M059J (cell line): ENCODE results near the gene TMEM250. TPM values are rescaled to one million over a fixed set of nuclear protein-coding genes. Genes with fewer than 3 reads are reported as not detected.
A peak's percentile ranks its signal among the peaks of the same experiment; 100 is the strongest.
"Not testable (repeated sequence)": the region's sequence is repeated elsewhere in the genome, so short reads cannot be mapped to it uniquely, and the experiment has no call there.

Source experiments
- DNase-seq: peaks from one replicate; pipeline ENCODE4 v3.0.0-alpha.2; 2012; ENCODE audit warnings: low read depth
- total RNA-seq: library from RNA; depleted of rRNA; stranded (reverse); fragments of >200 nt; shearing (Covaris generic); gene quantifications from 2 replicates; pipeline ENCODE4 v1.2.3, GENCODE V29; 2014

The TMEM250 gene
- total RNA-seq, 1 experiment from 2014 or later = 36.9 TPM

GRCh38 chr9:136111190-136111589 is 7.5 kb downstream of the TMEM250 start:
- no peak for DNase-seq

- DNase-seq = no peak
These were observed 8.3 kb downstream of the TMEM250 start for GRCh38 chr9:136110082-136111061.

DNA sequence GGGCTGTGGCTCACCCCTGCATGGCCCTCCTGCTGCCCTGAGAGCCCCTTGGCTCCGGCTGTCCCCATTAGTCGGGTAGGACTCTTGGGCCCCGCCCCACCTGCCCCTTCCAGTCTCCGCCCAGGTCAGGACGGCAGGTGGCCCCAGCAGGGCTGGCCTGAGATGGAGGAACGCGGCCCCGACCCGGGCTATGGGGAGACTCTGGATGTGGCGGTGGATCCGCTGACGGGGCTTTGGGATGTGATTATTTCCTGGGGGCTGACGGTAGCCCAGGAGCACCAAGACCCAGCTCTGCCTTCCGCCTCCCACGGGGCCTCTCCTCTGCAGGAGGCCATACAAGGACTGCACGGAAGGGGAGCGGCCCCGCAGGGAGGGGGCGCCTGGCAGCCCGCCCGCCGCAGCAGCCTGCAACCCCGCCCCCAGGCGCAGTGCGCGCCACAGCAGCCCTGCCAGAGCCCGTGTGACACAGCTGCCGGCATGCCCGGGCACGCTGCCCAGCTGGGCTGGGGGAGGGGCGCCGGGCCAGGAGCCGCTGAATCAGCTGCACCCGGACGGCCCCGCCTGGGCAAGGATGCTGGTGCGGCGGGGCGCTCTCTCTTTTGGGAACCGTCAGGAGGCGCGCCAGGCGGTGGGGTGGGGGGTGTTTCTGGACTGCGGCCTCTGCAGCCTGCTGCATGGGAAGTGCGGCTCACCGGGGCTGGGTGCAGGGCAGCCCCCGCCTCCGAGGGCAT is 9.2 kb downstream of the TMEM250 start:
- DNase-seq = peak; percentile 88

DNA sequence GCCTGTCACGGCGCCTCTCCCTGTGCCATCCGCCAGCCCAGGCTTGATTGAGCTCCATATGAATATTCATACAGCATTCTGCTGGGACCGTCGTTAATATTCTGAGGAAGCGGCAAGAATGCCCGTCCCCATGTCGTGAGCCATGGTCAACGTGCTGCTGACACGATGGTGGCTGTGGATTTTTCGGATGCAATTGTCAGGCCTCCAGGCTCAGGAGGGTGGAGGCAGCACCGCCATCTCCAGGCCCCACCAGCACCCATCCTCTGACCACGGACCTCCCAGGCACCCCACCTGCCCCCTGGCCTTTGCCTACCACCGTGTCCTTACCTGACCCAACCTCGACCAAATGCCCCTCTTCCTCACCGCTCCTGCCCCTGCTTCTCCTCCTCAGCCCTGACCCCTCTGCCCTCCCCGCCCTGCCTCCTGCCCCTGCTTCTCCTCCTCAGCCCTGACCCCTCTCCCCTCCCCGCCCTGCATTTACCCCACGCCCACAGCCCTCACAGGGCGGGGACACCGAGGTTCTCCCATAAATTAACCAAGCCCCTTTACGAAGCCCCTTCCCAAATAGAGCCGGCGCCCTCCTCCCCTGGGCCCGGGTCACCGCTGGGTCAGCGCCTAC is 9.9 kb downstream of the TMEM250 start:
- DNase-seq = no peak

GRCh38 chr9:136107953-136108647 is 10.6 kb downstream of the TMEM250 start:
- no peak for DNase-seq

- DNase-seq = no peak
These were observed 11.3 kb downstream of the TMEM250 start for GRCh38 chr9:136107155-136107952.

DNA sequence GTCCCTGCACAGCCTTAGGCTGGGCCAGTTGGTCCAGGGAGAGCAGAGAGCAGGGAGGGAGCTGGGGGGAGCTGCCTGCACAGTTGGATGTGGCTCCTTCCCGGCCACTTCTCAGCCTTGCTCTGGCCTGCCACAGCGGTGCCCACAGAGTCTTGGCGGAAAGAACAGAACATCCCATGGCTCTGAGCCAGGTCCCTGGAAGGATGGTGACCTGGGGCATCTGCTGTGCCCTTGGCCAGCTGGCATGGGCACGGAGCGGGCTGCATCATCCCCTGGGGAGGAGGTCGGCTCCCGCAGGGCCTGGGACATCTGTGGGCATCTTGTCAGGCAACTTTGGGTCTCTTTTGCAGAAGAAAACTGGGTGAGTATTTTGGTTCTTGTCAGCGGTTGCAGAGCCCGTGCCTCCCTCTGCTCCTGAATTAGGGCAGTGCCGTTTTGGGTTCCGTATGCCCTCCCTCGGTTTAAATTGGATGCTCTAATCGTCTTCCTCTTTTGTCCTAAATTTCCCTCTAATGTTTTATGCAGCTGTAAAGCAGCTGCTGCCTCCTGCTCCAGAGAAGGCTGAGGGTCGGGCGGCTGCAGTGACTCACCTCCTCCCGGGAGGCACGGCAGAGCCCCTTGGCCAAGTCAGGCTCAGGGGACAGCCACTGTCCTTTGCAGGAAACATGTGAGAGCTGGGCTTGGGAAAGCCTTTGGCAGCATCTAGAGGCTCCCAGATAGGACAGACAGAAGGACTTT is 13.1 kb downstream of the TMEM250 start:
- DNase-seq = peak; percentile 17

GRCh38 chr9:136104916-136105315 is 13.8 kb downstream of the TMEM250 start:
- no peak for DNase-seq

DNA sequence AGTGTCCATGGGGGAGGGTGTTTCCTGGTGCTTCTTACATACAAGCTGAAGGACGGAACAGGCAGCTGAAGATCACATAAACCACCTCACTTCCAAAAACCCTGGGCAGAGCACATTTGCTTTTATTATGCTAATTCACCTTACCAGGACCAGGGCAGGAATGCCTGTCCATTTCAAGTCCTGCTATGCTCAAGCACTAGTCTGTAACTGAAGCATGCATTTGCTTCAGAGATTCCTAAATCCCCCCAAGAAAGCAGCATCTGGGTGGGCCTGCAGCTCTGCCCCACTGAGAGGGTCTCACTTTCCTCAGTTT is 14.2 kb downstream of the TMEM250 start:
- no peak for DNase-seq

DNA sequence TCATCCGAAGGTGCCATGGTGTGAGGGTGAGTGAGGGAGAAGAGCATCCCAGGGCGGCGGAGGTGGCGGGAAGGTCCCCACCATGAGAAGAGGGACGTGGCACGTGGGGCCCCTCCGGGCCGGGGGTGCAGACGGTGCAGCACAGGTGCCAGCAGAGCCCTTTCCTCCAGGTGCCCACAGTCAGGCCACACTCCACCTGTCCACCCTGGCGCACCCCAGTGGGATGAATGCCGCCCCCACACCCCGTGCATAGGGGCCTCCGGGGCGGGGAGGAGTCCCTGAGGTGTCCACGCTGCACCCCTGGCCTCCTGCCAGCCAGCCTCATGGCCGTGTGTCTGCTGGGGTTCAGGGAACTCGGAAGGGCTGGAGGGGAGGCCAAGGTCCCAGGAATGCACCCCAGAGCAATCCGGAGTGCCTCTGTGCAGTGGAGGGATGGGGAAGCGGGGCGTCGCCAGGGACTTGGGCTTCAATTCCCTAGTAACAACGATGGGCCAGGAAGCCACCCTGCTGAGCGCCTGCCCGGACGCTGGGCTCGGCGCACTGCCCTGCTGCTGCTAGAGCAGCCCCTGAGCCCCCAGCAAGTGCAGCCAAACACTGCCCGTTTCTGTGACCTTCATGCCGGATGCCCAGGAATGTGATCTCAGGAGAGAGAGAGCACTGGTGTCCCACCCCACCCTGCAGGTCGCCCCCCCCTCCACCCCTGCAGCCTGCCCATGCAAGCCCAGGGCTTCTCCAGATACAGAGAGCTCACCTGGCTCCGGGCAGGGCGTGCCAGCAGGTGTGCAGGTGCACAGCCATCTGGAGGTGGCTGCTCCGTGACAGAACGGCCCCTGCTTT is 14.8 kb downstream of the TMEM250 start:
- no peak for DNase-seq

DNA sequence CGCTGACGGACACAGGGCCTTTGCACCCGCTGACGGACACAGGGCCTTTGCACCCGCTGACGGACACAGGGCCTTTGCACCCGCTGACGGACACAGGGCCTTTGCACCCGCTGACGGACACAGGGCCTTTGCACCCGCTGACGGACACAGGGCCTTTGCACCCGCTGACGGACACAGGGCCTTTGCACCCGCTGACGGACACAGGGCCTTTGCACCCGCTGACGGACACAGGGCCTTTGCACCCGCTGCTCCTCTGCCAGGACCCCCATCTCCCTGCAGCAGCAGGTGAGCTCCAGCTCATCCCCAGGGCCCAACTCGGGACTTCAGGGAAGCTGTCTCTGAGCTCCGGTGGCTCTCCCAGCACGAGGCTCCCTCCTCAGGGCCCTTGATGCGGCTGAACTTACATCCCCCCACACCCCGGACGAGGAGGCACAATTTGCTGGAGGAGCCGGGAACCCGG is 17.0 kb downstream of the TMEM250 start:
- DNase-seq = not testable (repeated sequence)

GRCh38 chr9:136100700-136101614 is 17.7 kb downstream of the TMEM250 start:
- DNase-seq = no peak

DNA sequence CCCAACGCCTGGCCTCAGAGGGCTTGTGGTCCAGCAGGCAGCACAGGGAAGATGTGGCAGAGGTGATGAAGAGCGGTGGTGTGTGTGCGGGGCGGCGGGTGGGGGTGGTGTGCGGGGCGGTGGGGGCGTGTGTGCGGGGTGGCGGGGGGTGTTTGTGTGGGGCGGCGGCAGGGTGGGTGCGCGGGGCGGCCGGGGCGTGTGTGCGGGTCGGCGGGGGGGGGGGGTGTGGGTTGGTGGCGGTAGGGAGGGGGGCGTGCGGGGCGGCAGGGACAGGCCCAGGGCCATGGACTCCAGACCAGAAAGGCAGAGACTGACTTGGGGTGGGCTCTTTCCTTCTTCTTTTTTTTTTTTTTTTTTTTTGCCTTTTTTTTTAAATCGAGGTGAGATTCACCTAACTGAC is 19.1 kb downstream of the TMEM250 start:
- no peak for DNase-seq

DNA sequence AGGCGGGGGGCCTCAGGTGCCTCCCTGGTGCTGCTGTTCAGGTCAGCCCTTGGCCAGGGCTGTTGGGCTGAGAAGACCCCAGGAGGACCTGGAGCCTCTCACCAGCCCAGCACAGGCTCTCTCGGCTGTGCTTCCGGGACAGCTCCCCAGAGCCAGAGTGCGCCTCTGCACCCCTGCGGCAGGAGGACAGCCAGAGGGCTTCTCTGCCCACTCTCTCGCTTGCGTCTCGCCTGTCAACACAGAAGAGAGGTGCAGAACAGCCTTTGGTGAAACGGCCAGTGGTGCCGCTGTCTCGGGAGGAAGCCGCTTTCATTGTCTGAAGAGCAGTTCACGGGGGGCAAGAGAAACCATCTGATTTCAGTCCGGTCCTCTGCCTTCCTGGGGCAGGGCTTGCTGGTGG is 19.8 kb downstream of the TMEM250 start:
- no peak for DNase-seq

DNA sequence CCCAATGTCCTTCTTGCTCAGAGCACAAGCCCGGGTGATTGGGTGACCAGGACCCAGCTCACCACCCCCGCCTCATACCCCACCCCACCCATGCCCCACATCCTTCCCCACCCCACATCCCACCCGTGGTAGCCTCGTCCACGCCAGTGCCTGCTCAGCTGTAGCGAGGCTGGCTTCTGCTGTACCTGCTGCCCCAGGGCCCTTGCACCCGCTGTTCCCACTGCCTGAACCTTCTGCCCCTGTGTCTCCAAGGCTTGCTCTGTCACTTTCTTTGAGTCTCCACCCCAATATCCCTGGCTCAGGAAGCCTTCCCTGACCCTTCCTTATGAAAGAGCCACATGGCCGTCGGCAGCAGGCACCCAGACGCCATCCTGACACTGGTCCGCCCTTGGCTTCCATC is 20.5 kb downstream of the TMEM250 start:
- DNase-seq = no peak

DNA sequence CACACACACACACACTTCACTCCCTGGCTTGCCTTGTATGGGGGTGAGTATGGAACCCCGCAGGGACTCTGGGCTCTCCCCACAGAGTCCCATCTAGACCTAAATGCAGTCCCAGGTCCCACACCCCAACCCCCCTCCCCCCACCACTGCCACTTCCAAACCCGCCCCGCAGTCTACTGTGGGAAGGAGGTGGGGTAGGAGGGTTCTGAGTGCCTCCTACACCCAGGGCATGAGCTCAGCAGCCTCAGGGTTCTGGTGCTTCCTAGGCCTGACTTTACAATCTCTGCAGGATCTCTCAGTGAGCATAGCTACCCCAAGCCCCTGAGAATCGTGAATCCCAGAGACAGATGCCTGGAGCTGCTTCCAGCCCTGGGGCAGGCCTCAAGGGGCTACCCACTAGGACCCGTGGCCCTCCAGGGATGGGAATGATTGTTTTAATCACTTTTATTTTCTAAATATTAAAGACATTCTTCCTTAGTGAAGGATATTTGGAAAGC is 22.1 kb downstream of the TMEM250 start:
- DNase-seq = no peak

- DNase-seq = peak; percentile 63
These were observed 23.3 kb downstream of the TMEM250 start, which contains the start of gene NACC2 for GRCh38 chr9:136095070-136096058. TSS of gene NACC2 (minus strand) at chr9:136095289. CDS start at chr9:136050521, 44,768 bp downstream.
